ENCODE measurements around the gene ARHGEF11.

DNA sequence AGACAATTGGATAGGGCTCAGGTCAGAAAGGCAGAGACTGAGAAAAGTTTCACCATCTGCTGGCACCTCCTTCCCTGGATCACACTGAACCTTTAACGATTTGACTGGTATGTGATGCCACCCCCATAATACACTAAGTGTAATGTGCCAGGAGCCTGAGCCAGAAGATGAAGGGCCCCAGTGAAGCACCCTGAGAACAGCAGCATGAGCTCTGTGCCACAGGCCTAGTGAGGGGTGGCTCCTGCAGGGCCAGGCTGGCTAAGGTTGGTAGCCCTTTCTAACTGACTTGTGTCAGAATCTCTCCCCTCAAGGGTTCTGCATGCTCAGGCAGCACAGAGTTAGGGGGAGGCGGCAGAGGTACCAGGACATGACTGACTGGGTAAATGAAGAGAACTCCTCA, 38.9 kb downstream of the ARHGEF11 start:
- TF ChIP-seq, protein P1, sequence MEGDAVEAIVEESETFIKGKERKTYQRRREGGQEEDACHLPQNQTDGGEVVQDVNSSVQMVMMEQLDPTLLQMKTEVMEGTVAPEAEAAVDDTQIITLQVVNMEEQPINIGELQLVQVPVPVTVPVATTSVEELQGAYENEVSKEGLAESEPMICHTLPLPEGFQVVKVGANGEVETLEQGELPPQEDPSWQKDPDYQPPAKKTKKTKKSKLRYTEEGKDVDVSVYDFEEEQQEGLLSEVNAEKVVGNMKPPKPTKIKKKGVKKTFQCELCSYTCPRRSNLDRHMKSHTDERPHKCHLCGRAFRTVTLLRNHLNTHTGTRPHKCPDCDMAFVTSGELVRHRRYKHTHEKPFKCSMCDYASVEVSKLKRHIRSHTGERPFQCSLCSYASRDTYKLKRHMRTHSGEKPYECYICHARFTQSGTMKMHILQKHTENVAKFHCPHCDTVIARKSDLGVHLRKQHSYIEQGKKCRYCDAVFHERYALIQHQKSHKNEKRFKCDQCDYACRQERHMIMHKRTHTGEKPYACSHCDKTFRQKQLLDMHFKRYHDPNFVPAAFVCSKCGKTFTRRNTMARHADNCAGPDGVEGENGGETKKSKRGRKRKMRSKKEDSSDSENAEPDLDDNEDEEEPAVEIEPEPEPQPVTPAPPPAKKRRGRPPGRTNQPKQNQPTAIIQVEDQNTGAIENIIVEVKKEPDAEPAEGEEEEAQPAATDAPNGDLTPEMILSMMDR (IDR thresholded peaks at IDR 0.05; ENCODE audit: low read depth, low read length, poor library complexity, severe bottlenecking): no peak
- no peak for TF ChIP-seq EZH2phosphoT487 (IDR thresholded peaks at IDR 0.05; ENCODE audit: borderline replicate concordance, low read length)

Measured in DOHH2 (cell line).